ENCODE measurements around the gene FAM219A.

FAM219A gene

GRCh38 chr9:34459356-34459755 lies 986 bp upstream of the FAM219A start:
- Histone ChIP-seq H3K36me3 (ENCODE audit: control insufficient read depth in 2 of 2, insufficient read depth in 1 of 2, low read length in 2 of 2) (no peaks in the 10 kb centered on the region; a peak in 1 of 3 replicates), H3K4me1 (ENCODE audit: control insufficient read depth, insufficient read depth, low read length) (peaks cover 2% of the 10 kb centered on the region; the same call in 1 of the 2 replicates), H3K9me3 (ENCODE audit: control insufficient read depth, insufficient read depth, low read depth, low read length) (no peaks in the 10 kb centered on the region), H3K4me3 (ENCODE audit: low read depth, low read length) (no peak overlapping the region), H3K27ac (ENCODE audit: extremely low read depth, low read depth, low read length) (no peak overlapping the region)
- no peak for TF ChIP-seq ZNF132 (tag by site-specific recombination; IDR thresholded peaks at IDR 0.05; ENCODE audit: borderline replicate concordance)
- TF ChIP-seq, protein P1, sequence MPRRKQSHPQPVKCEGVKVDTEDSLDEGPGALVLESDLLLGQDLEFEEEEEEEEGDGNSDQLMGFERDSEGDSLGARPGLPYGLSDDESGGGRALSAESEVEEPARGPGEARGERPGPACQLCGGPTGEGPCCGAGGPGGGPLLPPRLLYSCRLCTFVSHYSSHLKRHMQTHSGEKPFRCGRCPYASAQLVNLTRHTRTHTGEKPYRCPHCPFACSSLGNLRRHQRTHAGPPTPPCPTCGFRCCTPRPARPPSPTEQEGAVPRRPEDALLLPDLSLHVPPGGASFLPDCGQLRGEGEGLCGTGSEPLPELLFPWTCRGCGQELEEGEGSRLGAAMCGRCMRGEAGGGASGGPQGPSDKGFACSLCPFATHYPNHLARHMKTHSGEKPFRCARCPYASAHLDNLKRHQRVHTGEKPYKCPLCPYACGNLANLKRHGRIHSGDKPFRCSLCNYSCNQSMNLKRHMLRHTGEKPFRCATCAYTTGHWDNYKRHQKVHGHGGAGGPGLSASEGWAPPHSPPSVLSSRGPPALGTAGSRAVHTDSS (tag by site-specific recombination; IDR thresholded peaks at IDR 0.05) = no peak
- TF ChIP-seq ZNF221 (tag by site-specific recombination; IDR thresholded peaks at IDR 0.05; ENCODE audit: borderline replicate concordance) = no peak
- no peak for TF ChIP-seq ZNF433 (tag by site-specific recombination; IDR thresholded peaks at IDR 0.05; ENCODE audit: low read depth)
- TF ChIP-seq ZNF623 (tag by site-specific recombination; IDR thresholded peaks at IDR 0.05) = no peak
- no peak for TF ChIP-seq HIC1 (tag by site-specific recombination; IDR thresholded peaks at IDR 0.05)
- no peak for TF ChIP-seq ZNF274 (IDR thresholded peaks at IDR 0.05; ENCODE audit: low read length)
- TF ChIP-seq ZNF274 (tag by site-specific recombination; IDR thresholded peaks at IDR 0.05; ENCODE audit: borderline replicate concordance) = no peak
- TF ChIP-seq, protein P2, sequence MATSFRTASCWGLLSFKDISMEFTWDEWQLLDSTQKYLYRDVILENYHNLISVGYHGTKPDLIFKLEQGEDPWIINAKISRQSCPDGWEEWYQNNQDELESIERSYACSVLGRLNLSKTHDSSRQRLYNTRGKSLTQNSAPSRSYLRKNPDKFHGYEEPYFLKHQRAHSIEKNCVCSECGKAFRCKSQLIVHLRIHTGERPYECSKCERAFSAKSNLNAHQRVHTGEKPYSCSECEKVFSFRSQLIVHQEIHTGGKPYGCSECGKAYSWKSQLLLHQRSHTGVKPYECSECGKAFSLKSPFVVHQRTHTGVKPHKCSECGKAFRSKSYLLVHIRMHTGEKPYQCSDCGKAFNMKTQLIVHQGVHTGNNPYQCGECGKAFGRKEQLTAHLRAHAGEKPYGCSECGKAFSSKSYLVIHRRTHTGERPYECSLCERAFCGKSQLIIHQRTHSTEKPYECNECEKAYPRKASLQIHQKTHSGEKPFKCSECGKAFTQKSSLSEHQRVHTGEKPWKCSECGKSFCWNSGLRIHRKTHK (tag by site-specific recombination; IDR thresholded peaks at IDR 0.05) = no peak
- TF ChIP-seq ZBTB21 (tag by site-specific recombination; IDR thresholded peaks at IDR 0.05) = no peak
- no peak for TF ChIP-seq ZNF169 (tag by site-specific recombination; IDR thresholded peaks at IDR 0.05)
- TF ChIP-seq WT1 (tag by site-specific recombination; IDR thresholded peaks at IDR 0.05) = no peak
- POLR2A ChIA-PET = no interaction called here
- CTCF ChIA-PET = no interaction called here

DNA sequence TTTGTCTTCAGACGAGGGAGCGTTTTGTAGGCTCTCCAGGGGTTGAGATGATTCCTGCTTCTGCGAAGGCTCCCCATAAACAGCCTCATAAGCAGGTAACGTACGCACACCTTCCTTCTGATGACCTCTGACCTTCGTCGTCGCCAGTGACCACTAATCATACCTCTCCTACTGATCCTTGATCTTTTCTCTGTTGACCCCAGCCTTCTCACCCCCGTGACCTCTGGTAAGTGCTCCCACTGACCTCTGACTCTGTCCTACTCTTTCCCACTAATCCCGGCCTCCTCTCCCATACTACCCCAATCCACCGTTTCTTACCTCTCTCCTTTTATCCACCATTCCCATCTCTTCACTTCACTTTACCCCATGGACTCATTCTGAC lies 580 bp upstream of the FAM219A start:
- CTCF ChIA-PET = no interaction called here
- POLR2A ChIA-PET = interaction anchor here (1.1 kb wide), 1 partner anchor 65 kb away, joined by 3 read pairs; no protein-coding TSS in a partner anchor

More for the DNA sequence above, 580 bp upstream of the FAM219A start:
- H3K4me3 ChIP-seq (ENCODE audit: low read depth, low read length) = no peak overlapping the region
- H3K36me3 ChIP-seq (ENCODE audit: control insufficient read depth in 2 of 2, insufficient read depth in 1 of 2, low read length in 2 of 2) = no peaks in the 10 kb centered on the region; a peak in 1 of 3 replicates
- TF ChIP-seq, protein P3, sequence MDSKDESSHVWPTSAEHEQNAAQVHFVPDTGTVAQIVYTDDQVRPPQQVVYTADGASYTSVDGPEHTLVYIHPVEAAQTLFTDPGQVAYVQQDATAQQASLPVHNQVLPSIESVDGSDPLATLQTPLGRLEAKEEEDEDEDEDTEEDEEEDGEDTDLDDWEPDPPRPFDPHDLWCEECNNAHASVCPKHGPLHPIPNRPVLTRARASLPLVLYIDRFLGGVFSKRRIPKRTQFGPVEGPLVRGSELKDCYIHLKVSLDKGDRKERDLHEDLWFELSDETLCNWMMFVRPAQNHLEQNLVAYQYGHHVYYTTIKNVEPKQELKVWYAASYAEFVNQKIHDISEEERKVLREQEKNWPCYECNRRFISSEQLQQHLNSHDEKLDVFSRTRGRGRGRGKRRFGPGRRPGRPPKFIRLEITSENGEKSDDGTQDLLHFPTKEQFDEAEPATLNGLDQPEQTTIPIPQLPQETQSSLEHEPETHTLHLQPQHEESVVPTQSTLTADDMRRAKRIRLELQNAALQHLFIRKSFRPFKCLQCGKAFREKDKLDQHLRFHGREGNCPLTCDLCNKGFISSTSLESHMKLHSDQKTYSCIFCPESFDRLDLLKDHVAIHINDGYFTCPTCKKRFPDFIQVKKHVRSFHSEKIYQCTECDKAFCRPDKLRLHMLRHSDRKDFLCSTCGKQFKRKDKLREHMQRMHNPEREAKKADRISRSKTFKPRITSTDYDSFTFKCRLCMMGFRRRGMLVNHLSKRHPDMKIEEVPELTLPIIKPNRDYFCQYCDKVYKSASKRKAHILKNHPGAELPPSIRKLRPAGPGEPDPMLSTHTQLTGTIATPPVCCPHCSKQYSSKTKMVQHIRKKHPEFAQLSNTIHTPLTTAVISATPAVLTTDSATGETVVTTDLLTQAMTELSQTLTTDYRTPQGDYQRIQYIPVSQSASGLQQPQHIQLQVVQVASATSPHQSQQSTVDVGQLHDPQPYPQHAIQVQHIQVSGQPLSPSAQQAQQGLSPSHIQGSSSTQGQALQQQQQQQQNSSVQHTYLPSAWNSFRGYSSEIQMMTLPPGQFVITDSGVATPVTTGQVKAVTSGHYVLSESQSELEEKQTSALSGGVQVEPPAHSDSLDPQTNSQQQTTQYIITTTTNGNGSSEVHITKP (tag by site-specific recombination; IDR thresholded peaks at IDR 0.05) = no peak
- TF ChIP-seq ZBTB48 (tag by site-specific recombination; IDR thresholded peaks at IDR 0.05) = no peak; the same call in 1 of the 2 replicates
- 0 out of 2 replicates have a peak, but pooled peaks have one; percentile 26 for TF ChIP-seq ZFP69B (tag by site-specific recombination; IDR thresholded peaks at IDR 0.05)
- TF ChIP-seq HOXD13 (CRISPR knock-in tag; IDR thresholded peaks at IDR 0.05; ENCODE audit: borderline replicate concordance) = no peak
- TF ChIP-seq BCL11B (tag by site-specific recombination; IDR thresholded peaks at IDR 0.05; ENCODE audit: low read depth) = peak; percentile 79; the same call in 1 of the 2 replicates
- no peak for TF ChIP-seq ZNF121 (tag by site-specific recombination; IDR thresholded peaks at IDR 0.05)
- TF ChIP-seq ZNF785 (tag by site-specific recombination; IDR thresholded peaks at IDR 0.05) = no peak
- no peak for TF ChIP-seq KLF7 (tag by site-specific recombination; IDR thresholded peaks at IDR 0.05; ENCODE audit: borderline replicate concordance)
- TF ChIP-seq BCL11A (tag by site-specific recombination; IDR thresholded peaks at IDR 0.05; ENCODE audit: low read depth) = peak; percentile 82; the same call in 1 of the 2 replicates
- no peak for TF ChIP-seq ELK4 (IDR thresholded peaks at IDR 0.05; ENCODE audit: borderline replicate concordance, low read depth, low read length)
- TF ChIP-seq, protein P4, sequence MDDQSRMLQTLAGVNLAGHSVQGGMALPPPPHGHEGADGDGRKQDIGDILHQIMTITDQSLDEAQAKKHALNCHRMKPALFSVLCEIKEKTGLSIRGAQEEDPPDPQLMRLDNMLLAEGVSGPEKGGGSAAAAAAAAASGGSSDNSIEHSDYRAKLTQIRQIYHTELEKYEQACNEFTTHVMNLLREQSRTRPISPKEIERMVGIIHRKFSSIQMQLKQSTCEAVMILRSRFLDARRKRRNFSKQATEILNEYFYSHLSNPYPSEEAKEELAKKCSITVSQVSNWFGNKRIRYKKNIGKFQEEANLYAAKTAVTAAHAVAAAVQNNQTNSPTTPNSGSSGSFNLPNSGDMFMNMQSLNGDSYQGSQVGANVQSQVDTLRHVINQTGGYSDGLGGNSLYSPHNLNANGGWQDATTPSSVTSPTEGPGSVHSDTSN (CRISPR knock-in tag; IDR thresholded peaks at IDR 0.05) = no peak
- no peak for TF ChIP-seq ZNF548 (tag by site-specific recombination; IDR thresholded peaks at IDR 0.05)
- peak; percentile 37; the same call in 1 of the 2 replicates for TF ChIP-seq ZNF335 (tag by site-specific recombination; conservative IDR thresholded peaks at IDR 0.05)
- H3K27ac ChIP-seq (ENCODE audit: extremely low read depth, low read depth, low read length) = no peak overlapping the region
- H3K4me1 ChIP-seq (ENCODE audit: control insufficient read depth, insufficient read depth, low read length) = peaks cover 2% of the 10 kb centered on the region; the same call in 1 of the 2 replicates
- H3K9me3 ChIP-seq (ENCODE audit: control insufficient read depth, insufficient read depth, low read depth, low read length) = no peaks in the 10 kb centered on the region

Data from HEK293 (cell line).